NCI-H1436 (cell line): ENCODE data around the gene CAMKMT.
A peak's percentile ranks its signal among the peaks of the same experiment; 100 is the strongest.
"Not testable (repeated sequence)": the region's sequence is repeated elsewhere in the genome, so short reads cannot be mapped to it uniquely, and the experiment has no call there.

Experiments
- DNase-seq: peaks from one replicate; lab custom pipeline; 2025; lab: John Stamatoyannopoulos, UW

Gene CAMKMT

GRCh38 chr2:44360749-44361329 is 908 bp upstream of the CAMKMT start:
- no peak for DNase-seq

GRCh38 chr2:44362207-44363015 is 664 bp downstream of the CAMKMT start:
- no peak for DNase-seq

- DNase-seq, result no peak
Observed at GRCh38 chr2:44364604-44365003, 2.9 kb downstream of the CAMKMT start.

- no peak for DNase-seq
Observed at GRCh38 chr2:44367591-44367990, 5.8 kb downstream of the CAMKMT start.

- no peak for DNase-seq
Observed at GRCh38 chr2:44369392-44369791, 7.6 kb downstream of the CAMKMT start.

GRCh38 chr2:44371445-44371844 is 9.7 kb downstream of the CAMKMT start:
- no peak for DNase-seq

GRCh38 chr2:44372246-44372645 is 10.5 kb downstream of the CAMKMT start:
- DNase-seq, result no peak

- DNase-seq, result no peak
Observed at GRCh38 chr2:44377486-44377885, 15.7 kb downstream of the CAMKMT start.

GRCh38 chr2:44385226-44385625 is 23.5 kb downstream of the CAMKMT start:
- not testable (repeated sequence) for DNase-seq

GRCh38 chr2:44388877-44389276 is 27.1 kb downstream of the CAMKMT start:
- no peak for DNase-seq

GRCh38 chr2:44389895-44390294 is 28.1 kb downstream of the CAMKMT start:
- DNase-seq, result no peak

- peak; percentile 65 for DNase-seq
Observed at GRCh38 chr2:44392338-44392943, 30.7 kb downstream of the CAMKMT start.

GRCh38 chr2:44397447-44398175 is 35.9 kb downstream of the CAMKMT start:
- no peak for DNase-seq

- DNase-seq, result no peak
Observed at GRCh38 chr2:44398243-44398897, 36.6 kb downstream of the CAMKMT start.

GRCh38 chr2:44420725-44421124 is 59.0 kb downstream of the CAMKMT start:
- no peak for DNase-seq

GRCh38 chr2:44424211-44424610 is 62.5 kb downstream of the CAMKMT start:
- DNase-seq, result no peak

GRCh38 chr2:44429034-44429433 is 67.3 kb downstream of the CAMKMT start:
- no peak for DNase-seq

- DNase-seq, result peak; percentile 29
Observed at GRCh38 chr2:44430342-44430741, 68.6 kb downstream of the CAMKMT start.

GRCh38 chr2:44433895-44434294 is 72.1 kb downstream of the CAMKMT start:
- DNase-seq, result no peak

GRCh38 chr2:44441200-44441599 is 79.5 kb downstream of the CAMKMT start:
- DNase-seq, result no peak

GRCh38 chr2:44442019-44442418 is 80.3 kb downstream of the CAMKMT start:
- no peak for DNase-seq

GRCh38 chr2:44443517-44443916 is 81.8 kb downstream of the CAMKMT start:
- DNase-seq, result no peak
